Calu3 (cell line): Measurements from ENCODE around the gene SLC25A4. TPM values are rescaled to one million over a fixed set of nuclear protein-coding genes. Genes with fewer than 3 reads are reported as not detected.

Experiments used
- BruUV-seq: library from RNA; stranded (reverse); fragments of 400-500 nt; replicated peaks from 2 replicates; lab custom pipeline; 2021; lab: Mats Ljungman, UMichigan
- CTCF ChIA-PET: fragments of 300-600 bp; sonication (Branson Sonifier 250); formaldehyde crosslinking; loops from one replicate; lab custom pipeline; 2022; ENCODE audit warnings: antibody characterized with exemption; lab: Charles Lee
- DNase-seq: peaks from one replicate; pipeline ENCODE4 v3.0.0; 2022
- H3K27ac Mint-ChIP-seq: one replicate; pipeline ENCODE4 v1.8.0; 2022; ENCODE audit warnings: mixed read lengths; ENCODE audit not compliant: unreplicated experiment
- H3K27me3 Mint-ChIP-seq: one replicate; pipeline ENCODE4 v1.8.0; 2022; ENCODE audit warnings: mixed read lengths; ENCODE audit not compliant: unreplicated experiment
- H3K36me3 Mint-ChIP-seq: one replicate; pipeline ENCODE4 v1.8.0; 2022; ENCODE audit warnings: mild to moderate bottlenecking, moderate library complexity, mixed read lengths; ENCODE audit not compliant: insufficient read depth, unreplicated experiment
- H3K4me1 Mint-ChIP-seq: one replicate; pipeline ENCODE4 v1.8.0; 2022; ENCODE audit warnings: mild to moderate bottlenecking, low read depth, mixed read lengths; ENCODE audit not compliant: unreplicated experiment
- H3K4me3 Mint-ChIP-seq: one replicate; pipeline ENCODE4 v1.8.0; 2022; ENCODE audit warnings: mild to moderate bottlenecking, low read depth, moderate library complexity, mixed read lengths; ENCODE audit not compliant: unreplicated experiment
- H3K9me3 Mint-ChIP-seq: one replicate; pipeline ENCODE4 v1.8.0; 2022; ENCODE audit warnings: low read depth, mixed read lengths; ENCODE audit not compliant: unreplicated experiment
- CTCF ChIP-seq: fragments of 200-600 bp; IDR thresholded peaks from one replicate; pipeline ENCODE4 v1.8.0; 2022; ENCODE audit warnings: antibody characterized with exemption; ENCODE audit not compliant: unreplicated experiment
- intact Hi-C: fragments of 100-400 bp; cut with micrococcal nuclease; formaldehyde crosslinking; loops from one replicate; pipeline ENCODE4 v1.10.0; 2022; ENCODE audit not compliant: unreplicated experiment
- total RNA-seq: library from RNA; stranded (reverse); gene quantifications from 2 replicates; pipeline ENCODE4 v1.2.3, GENCODE V29; 2022

Gene SLC25A4
- total RNA-seq, 1 experiment from 2014 or later: 15.2 TPM

- intact Hi-C loops: no loop called here
- Mint-ChIP-seq H3K27ac (no peak overlapping the region), H3K4me3 (peak overlapping the region; percentile 70), H3K36me3 (peaks cover 19% of the 10 kb centered on the region), H3K9me3 (no peaks in the 10 kb centered on the region), H3K4me1 (no peaks in the 10 kb centered on the region), H3K27me3 (no peaks in the 10 kb centered on the region)
- BruUV-seq: no TSS peak
- CTCF ChIA-PET: interaction anchor here (0.6 kb wide), 1 partner anchor 555 kb away, joined by 3 read pairs; no protein-coding TSS in a partner anchor
- TF ChIP-seq CTCF: no peak
- DNase-seq: peak; percentile 24
These were observed 14.6 kb upstream of the SLC25A4 start for GRCh38 chr4:185128272-185129119.

GRCh38 chr4:185134307-185134869, 8.7 kb upstream of the SLC25A4 start:
- Mint-ChIP-seq H3K4me3 (no peak overlapping the region), H3K27ac (no peak overlapping the region), H3K27me3 (no peaks in the 10 kb centered on the region), H3K4me1 (no peaks in the 10 kb centered on the region), H3K36me3 (no peaks in the 10 kb centered on the region), H3K9me3 (no peaks in the 10 kb centered on the region)
- CTCF ChIA-PET: interaction anchor here (0.9 to 2.1 kb wide), 8 partner anchors 9 to 169 kb away, joined by 3 to 23 read pairs (median 5); partner anchors contain the start of gene SLC25A4
- DNase-seq: peak; percentile 6
- BruUV-seq: no TSS peak
- intact Hi-C loops: loop anchor here (1.0 to 2.0 kb wide), 2 partner anchors 38 to 95 kb away; no protein-coding TSS in a partner anchor
- TF ChIP-seq CTCF: peak; percentile 36

- no peak for TF ChIP-seq CTCF
- Mint-ChIP-seq H3K9me3 (no peaks in the 10 kb centered on the region), H3K4me1 (no peaks in the 10 kb centered on the region), H3K27me3 (no peaks in the 10 kb centered on the region), H3K4me3 (no peak overlapping the region), H3K36me3 (peaks cover 2% of the 10 kb centered on the region), H3K27ac (no peak overlapping the region)
- intact Hi-C loops: no loop called here
- no peak for DNase-seq
- BruUV-seq: no TSS peak
- CTCF ChIA-PET: no interaction called here
These were observed 5.7 kb upstream of the SLC25A4 start for GRCh38 chr4:185137233-185137925.

- H3K27ac Mint-ChIP-seq: no peak overlapping the region
- BruUV-seq: no TSS peak
These were observed 4.9 kb upstream of the SLC25A4 start for GRCh38 chr4:185138161-185138560.

More at GRCh38 chr4:185138161-185138560, 4.9 kb upstream of the SLC25A4 start:
- intact Hi-C loops: no loop called here
- Mint-ChIP-seq H3K36me3 (peaks cover 9% of the 10 kb centered on the region), H3K27me3 (no peaks in the 10 kb centered on the region), H3K4me1 (no peaks in the 10 kb centered on the region), H3K4me3 (no peak overlapping the region), H3K9me3 (no peaks in the 10 kb centered on the region)
- no peak for DNase-seq
- CTCF ChIA-PET: no interaction called here
- TF ChIP-seq CTCF: no peak
